NCI-H1105 treated with DMSO at 0.1 percent for 48 hours (cell line): ENCODE results near the gene TMEM131L.
"Not testable (repeated sequence)": the region's sequence is repeated elsewhere in the genome, so short reads cannot be mapped to it uniquely, and the experiment has no call there.

Experiments
- DNase-seq: peaks from one replicate; lab custom pipeline; 2025; lab: John Stamatoyannopoulos, UW

The TMEM131L gene

DNA sequence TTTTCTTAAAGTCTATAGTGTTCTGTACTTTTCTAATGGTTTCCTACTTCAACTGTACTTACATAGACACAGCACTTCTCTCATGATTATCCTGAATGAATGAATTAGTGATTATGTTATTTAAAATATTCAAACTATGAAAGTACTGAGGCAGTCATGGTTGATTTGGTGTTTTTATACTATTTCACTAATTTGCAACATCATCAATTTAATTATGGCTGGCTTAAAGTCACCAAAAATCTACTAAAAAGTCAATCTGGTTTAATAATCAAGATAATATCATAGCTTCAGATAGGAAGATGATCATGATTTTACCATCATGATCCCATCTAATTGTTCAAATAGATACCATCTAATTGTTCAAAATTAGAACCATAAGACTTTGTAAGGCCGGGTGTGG is 16.8 kb upstream of the TMEM131L start:
- DNase-seq: no peak

DNA sequence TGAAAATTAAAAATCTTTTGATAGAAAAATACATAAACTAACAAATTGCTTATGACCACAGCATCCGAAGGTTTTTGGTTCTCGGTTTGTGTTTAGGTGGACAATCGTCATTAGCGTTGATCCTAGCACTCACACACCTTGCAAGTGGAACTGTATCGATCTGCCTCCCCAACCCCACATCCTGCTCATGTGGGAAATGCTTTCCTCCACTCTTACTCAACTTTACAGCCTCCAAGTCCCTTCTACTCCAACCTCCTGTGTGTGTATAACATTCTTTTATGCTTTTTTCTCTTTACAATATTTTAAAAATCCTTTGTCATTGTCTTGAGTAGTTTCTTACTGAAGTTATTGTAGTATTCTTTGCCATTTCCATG is 15.6 kb upstream of the TMEM131L start:
- DNase-seq: no peak

DNA sequence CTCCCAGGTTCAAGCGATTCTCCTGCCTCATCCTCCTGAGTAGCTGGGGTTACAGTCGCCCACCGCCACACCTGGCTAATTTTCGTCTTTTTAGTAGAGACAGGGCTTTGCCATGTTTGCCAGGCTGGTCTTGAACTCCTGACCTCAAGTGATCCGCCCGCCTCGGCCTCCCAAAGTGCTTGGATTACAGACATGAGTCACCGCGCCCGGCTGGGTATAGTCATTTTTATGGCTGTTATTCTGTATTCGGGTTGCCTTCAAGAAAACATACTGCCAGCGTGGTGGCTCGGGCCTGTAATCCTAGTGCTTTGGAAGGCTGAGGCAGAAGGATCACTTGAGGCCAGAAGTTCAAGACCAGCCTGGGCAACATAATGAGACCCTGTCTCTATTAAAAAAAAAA is 15.0 kb upstream of the TMEM131L start:
- DNase-seq: not testable (repeated sequence)

DNA sequence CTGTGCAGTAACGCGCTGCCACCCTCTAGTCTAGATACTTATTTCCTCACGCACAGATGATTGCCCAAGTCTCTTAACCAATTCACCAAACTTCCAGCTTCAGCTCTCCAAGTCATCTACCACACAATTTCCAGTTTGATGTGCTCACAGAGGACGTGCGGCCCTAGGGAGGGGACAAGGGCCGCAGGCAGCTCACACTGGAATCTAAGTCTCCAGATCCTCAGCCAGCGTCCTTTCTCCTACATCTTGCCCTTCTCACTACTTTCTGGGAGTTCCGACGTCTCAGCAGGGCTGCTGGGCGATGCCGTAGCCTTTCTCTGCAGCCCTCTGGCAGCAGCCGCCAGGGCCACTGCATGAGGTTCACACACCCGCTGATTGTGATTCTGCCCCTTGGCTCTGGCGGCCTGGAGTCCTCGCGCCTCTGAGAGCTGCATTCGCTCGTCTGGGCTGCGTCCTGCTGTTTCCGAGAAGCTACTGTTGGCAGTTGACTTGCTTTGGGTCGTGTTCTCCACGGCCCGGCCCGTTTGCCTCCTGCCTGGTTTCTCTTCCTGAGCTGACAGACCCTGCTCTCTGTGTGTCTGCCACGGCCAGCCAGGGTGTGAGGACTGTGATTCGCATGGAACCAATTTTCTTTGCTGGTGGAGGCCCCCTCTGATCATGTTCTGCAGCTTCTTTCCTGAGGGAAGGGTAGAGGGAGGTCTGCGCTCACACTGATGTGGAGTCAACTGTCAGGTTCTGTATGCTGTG is 14.1 kb upstream of the TMEM131L start:
- no peak for DNase-seq

DNA sequence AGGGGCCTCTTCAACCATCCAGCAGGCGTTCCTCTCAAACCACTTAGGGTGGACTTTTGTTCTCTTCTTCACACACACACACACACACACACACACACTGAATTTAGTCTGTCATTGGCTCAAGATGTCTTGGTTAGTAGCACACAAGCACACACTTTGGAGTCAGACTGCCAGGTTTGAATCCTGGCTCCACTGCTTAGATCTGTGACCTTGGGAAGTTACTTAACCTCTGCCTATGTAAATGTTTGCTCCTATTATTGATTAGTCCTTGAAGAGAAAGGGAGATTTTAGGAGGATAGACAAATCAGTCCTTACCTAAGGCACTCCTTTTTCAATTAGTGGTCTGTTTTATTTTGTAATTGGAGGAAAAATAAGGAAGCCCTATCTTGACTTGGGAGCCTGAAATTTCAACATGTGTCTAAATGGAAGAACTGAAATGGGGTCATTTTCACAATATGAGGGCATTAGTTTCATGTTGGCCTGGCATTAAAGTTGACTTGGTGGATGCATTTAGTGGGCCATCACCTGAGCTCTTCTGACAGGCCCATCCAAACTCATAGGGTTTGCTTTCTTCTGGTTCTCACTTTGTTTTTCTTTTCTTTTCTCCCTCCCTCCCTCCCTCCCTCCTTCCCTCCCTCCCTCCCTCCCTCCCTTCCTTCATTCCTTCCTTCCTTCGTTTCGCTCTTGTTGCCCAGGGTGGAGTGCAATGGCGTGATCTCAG is 13.3 kb upstream of the TMEM131L start:
- no peak for DNase-seq

DNA sequence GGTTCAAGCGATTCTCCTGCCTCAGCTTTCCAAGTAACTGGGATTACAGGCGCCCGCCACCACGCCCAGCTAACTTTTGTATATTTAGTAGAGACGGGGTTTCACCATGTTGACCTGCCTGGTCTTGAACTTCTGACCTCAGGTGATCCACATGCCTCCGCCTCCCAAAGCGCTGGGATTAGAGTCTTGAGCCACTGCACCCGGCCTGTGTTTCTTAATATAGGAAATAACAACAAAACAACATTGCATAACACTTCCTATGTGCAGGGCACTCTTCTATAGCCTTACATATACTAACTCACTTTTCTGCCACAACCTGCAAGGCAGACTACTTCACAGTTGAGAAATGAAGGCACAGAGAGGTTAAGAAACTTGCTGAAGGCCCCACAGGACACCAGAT is 12.8 kb upstream of the TMEM131L start:
- DNase-seq: no peak

DNA sequence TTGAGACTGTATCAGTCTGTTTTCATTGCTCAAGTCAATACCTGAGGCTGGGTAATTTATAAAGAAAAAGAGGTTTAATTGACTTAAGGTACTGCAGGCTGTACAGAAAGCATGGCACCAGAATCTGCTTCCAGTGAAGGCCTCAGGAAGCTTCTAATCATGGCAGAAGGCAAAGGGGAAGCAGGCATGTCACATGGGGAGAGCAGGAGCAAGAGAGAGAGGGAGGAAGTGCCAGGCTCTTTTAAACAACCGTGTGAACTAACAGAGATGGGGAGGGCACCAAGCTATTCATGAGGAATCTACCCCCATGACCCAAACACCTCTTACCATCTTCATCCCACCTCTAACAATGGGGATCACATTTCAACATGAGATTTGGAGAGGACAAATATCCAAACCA is 7.2 kb upstream of the TMEM131L start:
- no peak for DNase-seq

DNA sequence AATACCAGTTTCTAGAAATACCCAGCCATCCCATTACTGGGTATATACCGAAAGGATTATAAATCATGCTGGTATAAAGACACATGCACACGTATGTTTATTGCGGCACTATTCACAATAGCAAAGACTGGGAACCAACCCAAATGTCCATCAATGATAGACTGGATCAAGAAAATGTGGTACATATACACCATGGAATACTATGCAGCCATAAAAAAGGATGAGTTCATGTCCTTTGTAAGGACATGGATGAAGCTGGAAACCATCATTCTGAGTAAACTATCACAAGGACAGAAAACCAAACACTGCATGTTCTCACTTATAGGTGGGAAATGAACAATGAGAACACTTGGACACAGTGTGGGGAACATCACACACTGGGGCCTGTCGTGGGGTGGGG is 4.6 kb upstream of the TMEM131L start:
- DNase-seq: not testable (repeated sequence)

DNA sequence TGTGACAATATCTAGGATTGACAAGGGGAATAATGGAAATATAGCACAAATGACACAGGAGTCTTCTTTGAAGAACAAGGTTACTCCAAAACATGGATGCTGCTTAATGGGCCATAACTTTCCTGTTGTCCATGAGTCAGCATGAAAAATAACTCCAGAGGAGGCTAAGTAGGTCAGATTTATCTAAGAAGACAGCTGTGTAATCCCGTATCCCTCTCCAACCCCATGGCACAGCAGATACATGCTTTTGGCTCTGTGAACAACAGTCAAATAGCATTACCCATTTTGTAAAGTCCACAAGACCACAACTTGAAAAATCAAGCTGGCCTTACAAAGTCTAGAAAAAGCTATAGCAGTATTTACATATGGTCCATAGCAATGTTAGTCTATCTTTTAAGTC is 2.1 kb upstream of the TMEM131L start:
- no peak for DNase-seq

DNA sequence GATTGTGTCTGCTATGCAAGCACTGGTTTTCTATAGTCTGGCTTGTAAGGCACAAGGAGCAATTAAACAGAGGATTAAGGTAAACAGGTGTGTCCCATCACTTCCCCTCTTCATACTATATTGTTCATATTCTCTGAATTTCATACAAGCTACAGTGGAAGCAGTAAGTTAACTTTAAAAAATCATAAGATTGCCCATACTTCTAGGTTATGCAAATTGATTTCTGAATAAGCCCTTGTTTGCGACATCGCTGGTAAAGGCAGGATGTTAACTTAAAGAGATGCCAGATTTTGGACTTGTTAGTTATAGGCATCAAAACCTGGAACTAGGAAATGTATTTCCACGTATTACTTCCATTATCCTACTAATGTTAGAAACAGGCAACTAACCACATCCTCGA is 1.0 kb upstream of the TMEM131L start:
- no peak for DNase-seq

DNA sequence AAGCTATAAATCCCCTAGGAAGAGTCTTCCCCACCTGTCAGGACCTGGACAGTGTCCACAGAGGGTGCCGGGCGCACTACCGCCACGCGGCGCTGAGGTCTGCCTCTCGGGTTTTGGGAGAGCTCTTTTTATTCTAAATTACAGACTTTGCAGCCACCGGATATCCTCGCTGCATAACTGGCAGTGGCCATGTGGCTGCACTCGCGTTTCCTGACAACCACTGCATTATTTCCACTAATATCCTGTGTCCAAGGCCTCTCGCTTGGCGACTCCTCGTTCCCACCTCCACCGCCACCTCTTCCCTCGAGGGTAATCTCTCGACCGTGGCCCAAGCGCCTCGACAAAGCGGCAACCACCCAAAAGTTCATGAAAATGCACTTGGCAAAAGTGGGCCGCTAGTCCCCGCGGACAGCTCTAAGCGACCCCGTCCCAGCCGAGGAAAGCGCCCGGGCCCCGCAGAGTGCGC is 512 bp upstream of the TMEM131L start:
- DNase-seq: no peak

DNA sequence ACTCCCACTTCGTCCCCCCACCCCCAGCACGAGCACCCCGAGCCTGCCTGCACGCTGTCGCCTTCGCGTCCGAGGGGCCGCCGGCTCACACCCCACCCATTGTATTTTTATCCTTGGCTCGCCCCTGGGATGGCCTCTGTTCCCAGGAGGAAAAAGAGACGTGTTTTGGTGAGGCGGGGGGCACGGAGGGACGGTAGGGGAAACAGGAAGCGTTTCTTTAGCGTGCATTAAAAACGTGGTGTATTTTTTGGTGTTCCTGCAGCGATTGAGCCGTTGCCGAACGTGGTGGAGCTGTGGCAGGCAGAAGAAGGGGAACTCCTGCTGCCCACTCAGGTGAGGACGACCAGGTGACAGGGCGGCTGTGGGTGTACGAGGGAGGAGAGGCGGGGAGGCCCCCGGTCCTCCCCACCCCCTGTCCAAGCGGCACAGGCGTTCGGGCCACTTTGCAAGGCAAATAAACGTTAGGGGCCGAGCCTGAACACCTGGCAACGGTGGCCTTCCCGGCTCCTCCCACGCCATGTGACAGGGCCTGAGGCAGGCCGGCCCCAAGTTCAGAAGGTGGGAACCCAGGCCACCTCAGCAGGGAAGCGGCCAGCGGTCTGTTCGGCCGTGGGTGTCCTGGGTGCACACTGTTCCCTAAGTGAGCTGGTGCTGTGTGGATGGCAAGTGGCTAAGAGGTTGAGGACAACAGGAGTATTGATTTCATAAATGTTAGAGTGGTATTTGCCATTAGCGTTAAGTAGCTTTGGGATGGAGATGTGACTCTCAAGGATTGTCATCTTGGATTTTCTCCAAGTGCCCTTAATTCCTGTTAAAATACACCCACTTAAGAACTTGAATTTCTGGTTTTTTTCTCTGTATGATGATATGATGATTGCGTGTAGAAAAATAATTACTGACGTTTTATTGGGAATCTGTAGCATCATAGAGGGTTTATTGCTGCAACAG is 1.1 kb downstream of the TMEM131L start:
- peak; percentile 86 for DNase-seq

DNA sequence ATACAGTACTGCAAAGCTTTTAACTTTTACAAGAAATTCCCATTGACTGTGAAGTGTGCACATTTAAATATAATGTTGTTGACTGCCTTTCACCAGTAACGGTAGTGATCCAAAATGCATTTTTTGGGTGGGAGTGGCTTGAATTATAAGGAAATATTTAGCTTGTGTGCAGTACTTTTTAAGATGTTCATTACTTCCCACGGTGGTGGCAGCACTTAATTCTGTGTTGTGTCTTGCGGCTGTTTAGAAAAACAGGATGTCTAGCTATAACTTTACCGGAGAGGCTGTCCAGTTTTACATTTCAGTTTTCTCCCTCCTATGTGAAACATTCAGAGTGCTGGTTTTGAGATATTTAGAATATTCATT is 1.7 kb downstream of the TMEM131L start:
- DNase-seq: no peak

DNA sequence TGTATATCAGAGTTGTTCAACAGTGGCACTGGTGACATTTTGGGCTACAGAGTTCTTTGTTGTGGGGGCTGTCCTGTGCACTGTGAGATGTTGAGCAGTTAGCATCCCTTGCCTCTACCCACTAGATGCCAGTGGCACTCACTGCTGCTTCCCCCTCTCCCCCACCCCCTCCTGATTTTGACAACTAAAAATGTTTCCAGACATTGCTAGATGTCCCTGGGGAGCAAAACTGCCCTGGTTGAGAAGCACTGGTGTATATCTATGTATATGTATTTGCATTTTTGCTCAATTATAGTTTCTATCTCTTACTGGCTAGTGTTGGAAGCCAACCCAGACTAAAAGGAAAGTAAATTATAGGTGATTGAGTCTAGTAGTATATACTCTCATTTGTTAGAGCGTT is 2.4 kb downstream of the TMEM131L start:
- DNase-seq: no peak

DNA sequence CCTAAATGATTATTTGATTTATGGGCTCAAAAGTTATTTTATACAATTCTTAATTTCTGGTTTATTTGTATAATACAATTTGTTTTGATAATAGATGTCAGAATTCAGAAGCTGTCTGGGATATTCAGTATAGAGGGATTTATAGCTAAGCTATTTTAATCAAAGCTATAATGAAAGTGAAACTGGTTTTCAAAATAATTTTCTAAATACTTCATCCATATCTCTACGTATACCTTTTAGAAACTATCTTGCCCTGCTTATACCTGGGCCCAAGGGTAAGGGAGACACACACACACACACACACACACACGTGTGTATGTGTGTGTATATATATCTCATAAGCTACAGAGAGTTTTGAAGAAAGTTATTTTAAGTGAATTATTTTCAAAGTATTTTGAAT is 2.9 kb downstream of the TMEM131L start:
- DNase-seq: no peak

DNA sequence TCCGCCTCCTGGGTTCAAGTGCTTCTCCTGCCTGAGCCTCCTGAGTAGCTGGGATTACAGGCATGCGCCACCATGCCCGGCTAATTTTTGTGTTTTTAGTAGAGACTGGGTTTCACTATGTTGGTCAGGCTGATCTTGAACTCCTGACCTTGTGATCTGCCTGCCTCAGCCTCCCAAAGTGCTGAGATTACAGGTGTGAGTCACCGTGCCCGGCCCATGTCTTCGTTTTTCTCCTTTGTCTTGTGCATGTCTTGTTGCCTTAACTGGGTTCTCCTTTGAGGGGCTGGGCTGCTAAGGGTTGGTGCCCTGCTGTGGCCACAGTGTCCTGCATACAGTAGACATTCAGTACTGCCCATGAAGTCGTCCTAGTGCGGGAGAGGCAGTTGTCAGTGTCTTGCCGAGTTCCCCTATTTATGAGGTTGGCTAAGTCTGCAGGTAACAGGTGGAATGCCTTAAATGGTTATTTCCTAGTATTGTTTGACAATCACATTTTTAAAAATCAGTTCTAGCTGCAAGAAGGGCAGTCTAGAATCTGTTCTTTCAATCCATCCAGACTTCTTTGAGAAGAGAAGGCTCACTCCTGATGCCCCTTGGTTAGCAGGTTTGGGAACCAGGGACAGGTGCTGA is 5.0 kb downstream of the TMEM131L start:
- not testable (repeated sequence) for DNase-seq

DNA sequence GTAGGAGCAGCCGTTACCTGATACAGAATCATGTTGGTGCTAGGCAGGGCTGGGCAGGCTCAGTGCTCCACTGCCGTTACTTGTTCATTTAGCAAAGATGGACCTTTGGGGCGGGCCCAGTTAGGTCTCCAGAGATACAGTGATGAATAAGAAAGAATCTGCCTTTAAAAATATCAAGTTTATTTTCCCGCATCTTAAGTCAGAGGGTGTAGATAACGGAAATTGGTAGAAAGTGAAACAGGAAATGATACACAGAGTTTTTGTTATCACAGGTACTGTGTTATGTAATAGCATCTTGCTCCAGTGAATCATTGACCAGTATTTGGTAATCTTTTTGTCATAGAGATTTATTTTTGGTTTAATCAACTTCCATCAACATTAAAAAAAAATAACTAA is 5.5 kb downstream of the TMEM131L start:
- no peak for DNase-seq

DNA sequence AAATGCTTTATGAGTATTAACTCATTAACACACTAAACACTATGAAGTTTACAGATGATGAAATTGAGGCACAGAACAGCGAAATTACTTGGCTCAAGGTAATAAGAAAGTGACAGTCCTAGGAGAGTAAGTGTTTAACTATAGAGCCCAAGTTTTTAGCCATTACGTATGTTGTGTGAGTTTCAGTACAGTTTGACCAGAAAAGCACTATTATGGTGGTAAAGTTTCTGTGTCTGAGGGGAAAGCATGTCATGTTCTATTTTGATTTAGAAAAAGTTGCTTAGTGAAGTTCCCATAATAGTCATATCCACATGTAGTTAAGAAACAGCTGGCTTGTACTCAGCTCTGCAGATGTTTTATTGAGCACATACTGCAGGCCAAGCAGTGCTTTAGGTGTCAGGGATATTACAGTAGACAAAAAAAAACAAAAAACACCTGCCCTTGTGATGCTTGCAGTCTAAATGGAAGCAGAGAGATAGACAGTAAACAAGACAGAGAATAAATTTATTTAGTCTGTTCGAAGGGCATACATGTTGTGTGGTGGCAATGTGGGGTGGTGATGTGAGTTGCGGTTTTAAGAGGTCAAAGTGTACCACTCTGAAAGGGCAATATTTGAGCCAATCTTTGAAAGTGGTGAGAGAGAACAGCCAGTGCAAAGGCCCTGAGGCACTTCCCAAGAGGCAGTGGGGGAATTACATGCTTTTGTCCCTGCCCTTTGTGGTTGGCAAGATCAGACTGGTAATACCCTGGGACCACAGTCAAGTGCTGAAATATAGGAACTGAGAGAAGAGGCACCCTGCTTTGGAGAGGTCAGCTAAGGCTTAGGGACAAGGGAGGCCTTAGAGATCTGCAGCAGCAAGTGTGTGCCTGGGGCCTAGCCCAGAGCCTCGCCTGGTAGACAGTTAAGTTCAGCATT is 6.2 kb downstream of the TMEM131L start:
- DNase-seq: no peak

DNA sequence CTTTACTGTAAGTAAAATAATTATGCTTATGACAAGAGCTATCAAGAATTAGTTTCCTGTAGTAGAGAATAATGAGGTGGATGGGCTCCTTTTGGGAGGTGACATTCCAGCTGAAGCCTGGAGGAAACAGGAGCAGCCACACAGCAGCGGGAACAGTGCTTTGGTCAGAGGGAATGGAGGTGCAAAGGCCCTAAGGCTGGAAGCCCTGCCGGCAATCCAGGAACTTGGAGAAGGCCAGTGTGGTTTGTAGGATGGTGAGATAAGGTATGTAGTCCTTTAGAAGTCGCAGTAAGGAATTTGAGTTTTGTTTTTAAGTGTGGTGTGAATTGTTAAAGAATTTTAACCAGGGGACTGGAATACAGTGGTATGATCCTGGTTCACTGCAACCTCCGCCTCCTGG is 8.1 kb downstream of the TMEM131L start:
- DNase-seq: no peak

DNA sequence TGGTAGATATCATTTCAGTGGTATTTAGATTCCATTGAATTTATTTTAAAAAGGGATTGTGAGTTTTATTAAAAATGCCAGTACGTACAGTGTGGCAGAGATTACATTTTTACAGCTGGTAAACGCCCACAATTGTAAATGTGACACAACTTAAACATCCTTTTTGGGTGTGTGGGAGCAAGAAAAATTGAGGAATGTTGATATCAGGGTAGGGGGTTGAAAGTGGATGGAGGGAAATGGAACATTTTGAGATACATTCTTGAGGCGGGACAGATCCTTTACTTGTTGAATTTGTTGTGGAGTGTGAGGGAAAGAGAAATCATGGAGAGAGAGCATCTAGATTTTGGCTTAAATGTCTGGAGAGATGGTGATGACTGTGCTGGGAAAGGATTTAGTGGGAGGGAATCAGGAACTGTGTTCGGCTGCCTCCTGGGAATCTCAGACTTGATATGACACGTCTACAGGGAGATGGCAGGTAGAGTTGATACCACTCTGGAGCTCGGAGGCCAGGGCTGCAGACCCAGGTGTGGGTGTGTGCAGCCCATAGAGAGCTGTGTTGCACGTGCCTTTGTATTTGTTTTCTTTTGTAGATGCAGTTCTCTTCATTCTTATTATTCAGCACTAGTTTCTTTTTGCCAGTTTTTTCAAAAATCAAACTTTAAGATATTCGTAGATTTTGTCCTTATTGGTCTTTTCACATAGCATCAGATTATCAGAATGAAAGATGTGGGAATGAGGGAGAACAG is 10.8 kb downstream of the TMEM131L start:
- no peak for DNase-seq
